GM10847 (cell line): ENCODE results near the gene PTP4A2.

Experiments
- POLR2A ChIP-seq: IDR thresholded peaks from 2 replicates; pipeline ENCODE4 v1.6.1; 2011; ENCODE audit not compliant: insufficient read length; ENCODE audit errors: extremely low read depth

The PTP4A2 gene

GRCh38 chr1:31957701-31958674 is 19.8 kb upstream of the PTP4A2 start:
- TF ChIP-seq POLR2A: no peak

GRCh38 chr1:31955917-31956736 is 18.0 kb upstream of the PTP4A2 start:
- TF ChIP-seq POLR2A: no peak

GRCh38 chr1:31954607-31955283 is 16.6 kb upstream of the PTP4A2 start:
- no peak for TF ChIP-seq POLR2A

- no peak for TF ChIP-seq POLR2A
These were observed 14.7 kb upstream of the PTP4A2 start for GRCh38 chr1:31952825-31953220.

GRCh38 chr1:31951276-31951675 is 13.1 kb upstream of the PTP4A2 start:
- no peak for TF ChIP-seq POLR2A

GRCh38 chr1:31949862-31950261 is 11.7 kb upstream of the PTP4A2 start:
- TF ChIP-seq POLR2A: no peak

GRCh38 chr1:31944205-31945089 is 6.3 kb upstream of the PTP4A2 start:
- peak; percentile 96 for TF ChIP-seq POLR2A

- TF ChIP-seq POLR2A: no peak
These were observed 5.5 kb upstream of the PTP4A2 start for GRCh38 chr1:31943546-31944184.

- no peak for TF ChIP-seq POLR2A
These were observed 1.5 kb upstream of the PTP4A2 start for GRCh38 chr1:31939484-31940329.

- TF ChIP-seq POLR2A: no peak
These were observed 626 bp downstream of the PTP4A2 start for GRCh38 chr1:31937300-31938183.

- no peak for TF ChIP-seq POLR2A
These were observed 1.2 kb downstream of the PTP4A2 start for GRCh38 chr1:31936981-31937299.

GRCh38 chr1:31936278-31936980 is 1.7 kb downstream of the PTP4A2 start:
- TF ChIP-seq POLR2A: no peak
